D341Med (cell line): Measurements from ENCODE around the gene HNRNPL.

Experiments
- DNase-seq: peaks from one replicate; pipeline ENCODE4 v3.0.0; 2012; ENCODE audit warnings: low spot score

Gene HNRNPL

DNA sequence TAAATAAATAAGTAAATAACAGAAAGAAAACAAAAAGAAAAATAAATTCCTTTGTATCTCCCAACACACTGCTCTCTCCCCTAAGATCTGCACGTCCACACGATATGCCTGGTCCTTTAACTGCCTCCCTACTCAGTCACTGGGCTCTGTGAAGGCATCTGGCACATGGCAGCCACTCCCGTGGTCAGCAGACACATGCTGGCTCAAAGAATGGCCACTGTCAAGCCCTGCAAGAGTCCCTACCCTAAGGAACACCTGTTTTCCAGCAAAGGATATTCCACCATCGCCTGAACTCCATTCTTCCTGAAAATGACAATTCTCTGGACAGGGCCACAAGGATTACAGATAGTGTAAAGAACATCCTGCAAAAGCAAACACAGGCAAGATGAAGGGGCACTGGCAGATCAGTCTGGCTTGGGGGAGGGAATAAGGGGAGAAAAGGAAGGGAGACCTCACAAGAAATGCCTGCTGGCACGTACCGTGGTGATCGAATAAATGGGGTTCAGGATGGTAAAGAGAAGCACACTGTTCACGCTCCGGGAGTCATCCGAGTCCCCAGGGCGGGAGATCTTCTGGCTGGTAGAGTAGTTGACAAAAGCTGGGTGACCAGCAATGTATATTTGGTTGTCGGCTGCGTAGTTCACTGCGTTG is 4.3 kb downstream of the HNRNPL start:
- no peak for DNase-seq

GRCh38 chr19:38844093-38844686 is 5.6 kb downstream of the HNRNPL start:
- no peak for DNase-seq

DNA sequence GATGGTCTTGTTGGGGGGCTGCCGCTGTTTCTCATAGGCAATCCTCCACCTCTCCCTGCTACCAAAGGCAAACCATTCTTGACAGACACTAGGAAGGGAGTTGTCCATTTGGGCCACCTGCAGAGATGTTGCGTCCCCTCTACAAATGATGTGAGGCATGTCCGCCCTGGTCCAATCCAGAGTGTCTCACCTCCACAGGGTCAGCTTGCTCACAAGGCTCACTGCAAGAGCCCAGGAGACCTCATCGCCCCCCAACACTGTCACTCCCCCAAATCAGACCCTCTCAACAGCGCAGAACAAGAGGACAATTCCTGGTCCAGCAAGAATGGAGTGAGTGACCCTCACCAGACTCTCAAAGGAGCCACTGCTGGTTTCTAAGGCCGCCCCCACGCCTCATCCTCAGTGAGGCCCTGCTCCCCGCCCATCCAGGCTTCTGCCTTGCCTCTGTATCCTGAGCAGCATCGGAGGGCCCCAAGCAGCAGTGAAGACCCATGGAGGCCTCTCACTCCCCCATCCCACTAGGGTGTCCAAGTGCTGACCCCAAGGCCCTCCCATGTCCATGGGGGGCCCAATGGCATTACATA is 6.5 kb downstream of the HNRNPL start:
- no peak for DNase-seq

DNA sequence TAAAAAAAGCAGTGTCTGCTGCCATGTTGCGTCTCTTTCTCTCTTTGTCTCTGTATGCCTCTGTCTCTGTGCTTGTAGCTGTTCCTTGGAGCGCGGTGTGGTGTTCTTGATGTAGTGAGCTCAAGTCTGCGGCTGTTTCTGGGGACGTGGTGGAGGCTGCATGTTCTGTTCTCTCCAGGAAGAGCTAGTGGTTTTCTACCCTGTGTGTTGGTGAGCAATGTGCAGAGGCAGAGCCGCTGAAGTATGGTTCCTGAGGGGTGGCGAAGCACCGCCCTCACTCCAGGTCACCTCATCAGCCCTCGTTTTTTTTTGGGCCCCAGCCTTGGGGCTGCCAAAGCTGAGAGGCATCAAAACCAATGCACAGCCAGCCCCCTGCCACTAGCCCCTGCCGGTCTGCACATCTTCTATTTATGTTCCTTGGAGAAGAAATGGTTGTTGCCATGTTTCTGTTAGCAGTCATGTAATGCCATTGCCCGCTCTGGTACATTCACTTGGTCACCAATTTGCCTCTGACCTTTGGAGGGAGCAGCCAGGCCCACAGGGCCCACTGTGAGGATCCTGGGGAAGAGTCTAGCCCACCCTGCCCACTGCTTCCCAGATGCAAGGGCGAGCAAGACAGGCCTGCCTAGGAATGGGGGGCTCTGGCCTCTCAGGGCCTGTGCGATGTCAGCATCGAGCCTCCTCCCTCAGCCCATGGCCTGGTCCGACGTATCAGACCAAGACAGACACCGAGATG is 7.2 kb downstream of the HNRNPL start:
- no peak for DNase-seq

- DNase-seq, result no peak
Observed at GRCh38 chr19:38841787-38842438, 7.9 kb downstream of the HNRNPL start.

GRCh38 chr19:38841180-38841766 is 8.5 kb downstream of the HNRNPL start:
- DNase-seq, result no peak

DNA sequence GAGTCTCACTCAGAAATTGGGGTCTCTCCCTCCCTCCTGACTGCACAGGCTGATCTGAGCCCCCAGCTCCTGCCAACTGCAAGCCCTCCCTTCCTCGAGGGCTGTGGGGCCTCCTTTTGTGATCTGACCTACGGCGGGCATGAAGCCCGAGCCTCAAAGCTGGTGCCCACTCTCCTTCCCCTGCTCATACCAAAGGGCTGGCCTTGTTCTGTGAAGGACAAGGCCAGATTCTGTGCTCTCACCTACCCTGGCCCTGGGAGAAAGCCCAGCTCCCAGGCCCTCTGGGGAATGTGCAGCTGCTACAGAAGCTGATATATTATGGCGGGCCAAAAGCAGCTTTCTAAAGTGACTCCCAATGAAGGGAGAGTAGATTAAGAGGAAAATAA is 9.2 kb downstream of the HNRNPL start:
- no peak for DNase-seq

DNA sequence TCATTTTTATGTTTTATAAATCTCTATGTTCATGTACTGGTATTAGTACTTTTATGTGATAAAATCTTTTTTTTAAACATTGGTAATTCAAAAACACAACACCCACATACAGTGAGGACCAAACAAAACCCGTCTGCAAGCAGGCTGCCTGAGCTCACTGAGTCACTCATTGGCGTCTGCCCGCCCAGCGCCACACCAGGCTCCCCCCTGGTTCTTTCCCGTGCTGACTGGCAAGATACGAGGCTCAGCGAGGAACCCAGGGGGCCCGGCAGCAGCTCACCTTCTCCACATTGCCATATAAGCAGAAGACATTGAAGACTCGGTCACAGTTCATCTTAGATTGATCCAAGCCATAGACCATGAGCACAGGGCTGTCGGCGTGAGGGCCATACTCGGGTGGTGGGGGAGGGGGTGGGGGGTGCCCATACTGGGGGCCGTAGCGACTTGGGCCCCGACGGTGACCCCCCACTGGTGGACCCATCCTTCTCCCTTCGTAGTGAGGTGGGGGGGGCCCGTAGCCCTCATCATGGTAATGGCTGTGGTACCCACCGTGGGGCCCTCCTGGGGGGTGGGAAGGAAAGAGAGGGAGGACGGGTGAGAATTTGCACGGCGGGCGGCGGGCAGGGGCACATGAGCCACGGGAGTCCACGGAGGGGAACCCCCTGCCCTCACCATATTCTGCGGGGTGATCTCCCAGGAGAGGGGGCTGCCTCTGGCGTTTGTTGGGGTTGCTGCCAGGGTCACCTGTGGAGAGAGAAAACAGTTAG is 9.8 kb downstream of the HNRNPL start:
- DNase-seq, result no peak

DNA sequence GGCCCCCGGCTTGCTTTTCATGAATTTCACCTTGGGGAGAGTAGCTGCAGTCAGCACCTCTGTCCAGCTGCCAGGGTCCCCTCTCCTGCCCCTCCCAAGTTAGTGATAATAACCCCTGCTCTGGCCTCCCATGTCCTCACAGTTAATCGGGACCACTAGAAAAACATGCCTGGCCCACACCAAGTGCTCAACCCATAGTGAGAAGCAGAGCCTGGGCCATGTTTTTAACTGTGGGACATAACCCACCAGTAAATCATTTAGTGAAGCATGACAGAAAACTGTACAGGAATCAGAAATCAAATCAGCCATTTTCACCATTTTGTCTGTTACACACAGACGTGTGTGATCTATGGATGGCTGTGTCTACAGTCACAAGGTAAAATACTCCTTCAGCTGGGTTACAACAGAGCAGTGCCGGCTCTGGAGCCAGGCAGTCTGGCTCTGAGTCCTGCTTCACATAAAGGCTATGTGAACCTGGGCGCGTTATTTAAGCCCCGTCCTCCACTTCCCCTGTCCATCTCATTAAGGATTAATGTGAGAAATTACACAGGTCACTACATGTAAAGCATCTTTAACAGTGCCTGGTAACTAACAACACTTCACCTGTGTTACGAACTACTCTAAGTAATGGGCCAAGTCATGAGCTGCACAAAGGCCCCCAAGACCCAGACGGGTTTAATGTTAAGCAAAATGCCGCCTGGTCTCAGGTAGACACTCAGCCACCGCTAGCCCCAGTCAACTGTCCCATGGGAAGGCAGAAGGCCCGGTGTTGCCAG is 10.6 kb downstream of the HNRNPL start:
- no peak for DNase-seq

DNA sequence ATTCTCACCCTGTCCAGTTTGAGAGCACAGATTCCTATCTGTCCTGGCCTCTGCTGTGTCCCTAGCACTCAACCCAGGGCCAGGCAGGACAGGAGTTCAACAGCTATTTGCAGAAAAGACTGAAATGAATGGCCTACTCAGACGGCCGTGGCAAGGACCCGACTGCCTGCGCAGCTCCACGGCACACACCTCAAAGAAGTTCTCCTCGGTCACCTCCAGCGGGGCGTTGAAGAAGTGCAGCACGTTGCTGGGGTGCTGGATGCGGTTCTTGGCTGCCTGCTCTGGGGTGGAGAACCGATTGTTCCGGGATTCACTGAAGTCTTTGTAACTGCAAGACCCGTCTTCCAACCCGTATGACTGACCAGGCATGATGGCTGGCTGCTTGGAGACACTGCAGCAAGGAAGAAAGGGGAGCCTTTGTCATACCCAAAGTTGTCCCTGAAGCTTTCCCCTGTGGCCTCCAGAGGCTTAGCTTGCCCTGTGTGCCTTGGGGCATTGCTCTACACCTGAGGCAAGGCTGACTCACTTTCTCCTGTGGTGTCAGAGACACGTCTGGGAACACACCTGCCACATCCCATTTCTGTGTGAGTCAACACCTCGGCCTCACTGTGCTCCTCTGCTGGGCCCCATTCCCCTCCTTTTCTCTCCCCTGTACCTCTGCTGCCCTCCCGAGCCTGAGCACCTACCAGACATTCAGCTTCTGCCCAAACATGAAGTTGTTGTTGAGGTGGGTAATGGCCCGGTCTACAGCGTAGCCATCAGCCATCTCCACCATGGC is 11.4 kb downstream of the HNRNPL start:
- no peak for DNase-seq

- no peak for DNase-seq
Observed at GRCh38 chr19:38837656-38838121, 12.1 kb downstream of the HNRNPL start.

DNA sequence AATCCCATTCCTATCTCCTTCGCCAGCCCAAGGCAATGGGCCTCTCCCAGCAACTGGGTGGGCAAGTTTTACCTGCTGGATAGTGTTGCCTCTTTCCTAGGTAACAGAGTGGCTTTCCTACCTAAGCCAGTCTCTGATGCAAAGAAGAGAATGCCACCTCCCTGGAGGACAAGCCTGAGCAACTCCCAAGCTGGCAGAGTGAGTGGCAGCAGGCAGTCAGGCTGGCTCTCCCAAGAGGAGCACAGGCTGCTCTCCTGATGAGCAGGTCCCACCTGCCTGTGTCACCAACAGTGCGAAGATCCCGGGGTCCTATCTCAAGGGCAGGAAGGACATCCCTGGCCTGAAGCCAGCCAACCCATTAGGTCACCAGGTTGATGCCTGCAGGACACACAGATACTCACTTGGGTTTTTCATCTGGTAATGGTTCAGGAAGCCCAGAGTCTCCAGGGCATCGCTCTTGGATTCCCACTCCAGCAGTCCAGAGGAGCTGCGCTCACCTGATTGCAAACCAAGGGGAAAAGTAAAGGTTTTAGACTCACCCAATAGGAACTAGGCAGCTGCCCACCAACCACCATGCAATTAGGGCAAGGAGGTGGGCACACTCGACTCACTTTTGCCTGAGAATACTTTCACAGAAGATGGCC is 12.7 kb downstream of the HNRNPL start:
- no peak for DNase-seq

DNA sequence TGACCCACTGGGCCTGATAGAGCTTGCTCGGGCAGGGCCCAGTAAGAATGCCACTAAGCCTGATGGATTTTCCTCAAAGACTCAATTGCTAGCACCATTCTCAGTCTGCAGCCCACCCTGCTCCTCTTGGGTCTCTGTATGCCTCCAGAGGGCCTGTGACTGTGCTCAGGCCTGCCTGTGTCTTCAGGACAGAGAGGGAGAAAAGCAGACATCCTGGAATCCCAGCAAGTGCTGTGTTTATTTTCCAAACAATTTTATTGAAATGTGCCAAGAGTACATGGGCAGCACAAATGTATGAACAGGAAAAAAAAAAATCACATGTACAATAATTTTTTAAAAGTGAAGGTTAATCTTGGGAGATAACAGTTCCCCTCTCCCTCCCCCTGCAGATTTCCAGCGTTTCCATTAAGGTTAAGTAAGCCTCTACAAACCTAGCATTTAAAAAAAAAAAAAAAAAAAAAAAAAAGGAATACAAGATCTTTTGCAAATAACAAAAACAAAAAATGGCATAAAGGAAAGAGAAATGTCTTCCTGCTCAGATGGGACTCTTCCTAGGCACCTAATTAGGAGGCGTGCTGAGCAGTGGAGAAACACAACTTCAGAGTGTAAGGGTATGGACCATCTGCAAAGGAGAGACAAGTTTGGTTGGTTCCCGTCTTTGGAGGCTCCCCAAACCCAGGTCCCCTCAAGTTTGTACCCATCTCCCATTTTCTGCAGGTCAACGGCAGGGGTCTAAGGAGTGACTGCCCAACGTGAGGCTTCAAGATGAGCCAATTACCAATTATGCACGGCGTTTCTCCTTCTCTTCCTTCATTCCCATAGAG is 13.4 kb downstream of the HNRNPL start:
- DNase-seq, result no peak

GRCh38 chr19:38834590-38834989 is 15.2 kb downstream of the HNRNPL start:
- no peak for DNase-seq

DNA sequence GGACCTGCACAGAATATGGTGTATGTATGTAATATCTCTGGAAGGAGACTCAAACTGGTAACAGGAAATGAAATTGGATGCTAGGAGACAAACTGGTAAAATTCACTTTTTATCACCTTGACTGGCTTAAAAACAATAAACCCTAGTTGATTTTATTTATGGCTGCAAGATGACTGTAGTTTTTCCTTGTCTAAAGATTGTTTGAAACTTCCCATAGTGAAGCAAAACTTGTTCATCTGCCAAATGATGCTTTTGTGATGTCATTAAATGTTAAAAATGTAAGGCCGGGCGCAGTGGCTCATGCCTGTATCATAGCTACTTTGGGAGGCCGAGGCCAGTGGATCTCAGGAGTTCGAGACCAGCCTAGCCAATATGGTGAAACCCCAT is 15.7 kb downstream of the HNRNPL start:
- no peak for DNase-seq

DNA sequence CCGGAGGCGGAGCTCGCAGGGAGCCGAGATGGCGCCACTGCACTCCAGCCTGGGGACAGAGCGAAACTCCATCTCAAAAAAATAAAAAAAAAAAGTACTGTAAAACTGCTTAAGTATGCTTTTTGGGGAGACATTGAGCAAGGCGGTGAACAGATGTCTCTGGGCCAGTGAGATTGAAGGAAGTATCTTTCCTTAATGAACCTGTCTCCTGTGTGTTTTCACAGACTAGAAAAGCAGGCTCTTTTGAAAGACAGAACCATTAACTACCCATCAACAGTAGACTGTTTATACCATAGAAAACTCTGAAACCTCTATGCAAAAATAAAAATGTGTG is 16.7 kb downstream of the HNRNPL start:
- no peak for DNase-seq

GRCh38 chr19:38831142-38831605 is 18.6 kb downstream of the HNRNPL start:
- peak; percentile 60 for DNase-seq

- no peak for DNase-seq
Observed at GRCh38 chr19:38830039-38830733, 19.6 kb downstream of the HNRNPL start.
